Measurements from ENCODE around the gene SAMD4B. TPM values are rescaled to one million over a fixed set of nuclear protein-coding genes. Genes with fewer than 3 reads are reported as not detected.

Gene SAMD4B
- total RNA-seq, 8 experiments from 2014 or later = 24.1 to 124 (median 64.9) TPM

DNA sequence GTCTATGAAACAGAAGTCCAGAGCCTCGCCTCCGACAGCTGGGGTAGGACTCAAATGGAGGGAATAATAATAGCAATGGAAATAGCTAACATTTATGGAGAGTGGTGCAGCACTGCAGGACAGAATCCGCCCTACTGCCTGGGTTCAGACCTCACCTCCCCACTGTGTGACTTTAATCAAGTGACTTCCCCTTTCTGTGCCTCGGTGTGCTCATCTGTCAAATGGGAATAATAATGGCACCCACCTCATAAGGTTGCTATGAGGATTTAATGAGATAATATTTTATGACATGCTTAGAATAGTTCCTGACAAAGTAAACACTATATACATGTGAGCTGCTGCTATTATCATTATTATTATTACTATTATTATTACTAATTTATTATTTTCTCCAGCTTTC, 24.7 kb upstream of the SAMD4B start:
- no peak for ATAC-seq (replicated peaks in 6 of 8)
- Histone ChIP-seq H3K4me1 (replicated peaks in 1 of 2) (peaks cover 10 to 14% of the 10 kb centered on the region in 2 donors), H3K27ac (no peak overlapping the region), H3K4me3 (no peak overlapping the region)
- in situ Hi-C loops (cut with MboI; ENCODE audit: low pct_unique_long_range_greater_than_20kb in 2 of 9, low sequenced_read_pairs in 9 of 9, unreplicated experiment in 9 of 9) = loop anchor here in 1 of 9 experiments (25.0 kb wide), 1 partner anchor 205 kb away; no protein-coding TSS in a partner anchor
- 59 to 100% (median 80%) methylated on average over 1 to 4 of the region's 4 CpGs; no CpG with 5 or more reads in 6 of the 10 experiments for WGBS, 10 experiments

DNA sequence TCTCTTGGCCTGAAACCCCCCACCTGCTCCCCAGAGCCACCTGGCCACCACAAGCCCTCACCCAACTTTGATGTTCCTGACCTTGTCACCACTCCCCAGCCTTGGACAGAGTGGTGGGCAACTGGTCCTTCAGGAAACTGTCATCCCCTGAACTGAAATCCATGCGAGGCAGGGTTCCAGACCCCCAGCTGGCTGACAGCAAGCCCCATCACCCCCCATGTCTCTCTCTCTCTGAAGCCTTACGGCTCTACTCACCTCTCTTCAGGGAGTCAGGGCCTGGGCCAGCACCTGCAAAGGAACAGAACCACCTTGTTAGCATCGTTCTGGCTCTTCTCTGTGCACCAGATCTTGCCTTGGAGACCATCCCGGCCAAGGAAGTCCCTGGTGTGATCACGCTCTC, 24.1 kb upstream of the SAMD4B start:
- Histone ChIP-seq H3K27ac (no peak overlapping the region), H3K4me1 (replicated peaks in 1 of 2) (peaks cover 10 to 14% of the 10 kb centered on the region in 2 donors), H3K4me3 (no peak overlapping the region)
- WGBS, 10 experiments = 63 to 100% (median 88%) methylated on average over 1 to 3 of the region's 5 CpGs; no CpG with 5 or more reads in 7 of the 10 experiments
- ATAC-seq (replicated peaks in 6 of 8) = no peak
- in situ Hi-C loops (cut with MboI; ENCODE audit: low pct_unique_long_range_greater_than_20kb in 2 of 9, low sequenced_read_pairs in 9 of 9, unreplicated experiment in 9 of 9) = loop anchor here in 1 of 9 experiments (25.0 kb wide), 1 partner anchor 206 kb away; no protein-coding TSS in a partner anchor

DNA sequence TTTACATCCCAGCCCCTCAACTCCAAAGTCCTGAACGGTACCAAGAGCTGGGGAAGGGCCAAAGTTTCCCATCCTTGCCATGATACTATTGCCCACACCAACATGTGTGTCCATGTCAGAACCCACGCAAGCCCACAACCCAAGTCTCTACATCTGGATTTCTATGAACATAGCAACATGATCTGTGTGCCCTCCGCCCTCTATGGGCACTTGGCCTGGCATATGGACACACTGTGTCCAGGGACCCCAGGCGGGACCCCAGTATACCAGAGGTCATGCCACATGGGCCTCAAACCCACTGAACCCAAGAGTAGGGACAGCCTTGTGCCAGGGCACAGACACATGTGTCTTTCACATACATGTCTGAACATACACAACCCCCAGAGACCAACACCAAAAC, 23.5 kb upstream of the SAMD4B start:
- peaks cover 10 to 14% of the 10 kb centered on the region in 2 donors for H3K4me1 ChIP-seq (replicated peaks in 1 of 2)
- 67 to 100% (median 89%) methylated on average over 1 to 3 of the region's 4 CpGs; no CpG with 5 or more reads in 5 of the 10 experiments for WGBS, 10 experiments
- H3K4me3 ChIP-seq = no peak overlapping the region
- no peak for ATAC-seq (replicated peaks in 6 of 8)
- H3K27ac ChIP-seq = no peak overlapping the region
- in situ Hi-C loops (cut with MboI; ENCODE audit: low pct_unique_long_range_greater_than_20kb in 2 of 9, low sequenced_read_pairs in 9 of 9, unreplicated experiment in 9 of 9) = loop anchor here in 1 of 9 experiments (25.0 kb wide), 1 partner anchor 206 kb away; no protein-coding TSS in a partner anchor

DNA sequence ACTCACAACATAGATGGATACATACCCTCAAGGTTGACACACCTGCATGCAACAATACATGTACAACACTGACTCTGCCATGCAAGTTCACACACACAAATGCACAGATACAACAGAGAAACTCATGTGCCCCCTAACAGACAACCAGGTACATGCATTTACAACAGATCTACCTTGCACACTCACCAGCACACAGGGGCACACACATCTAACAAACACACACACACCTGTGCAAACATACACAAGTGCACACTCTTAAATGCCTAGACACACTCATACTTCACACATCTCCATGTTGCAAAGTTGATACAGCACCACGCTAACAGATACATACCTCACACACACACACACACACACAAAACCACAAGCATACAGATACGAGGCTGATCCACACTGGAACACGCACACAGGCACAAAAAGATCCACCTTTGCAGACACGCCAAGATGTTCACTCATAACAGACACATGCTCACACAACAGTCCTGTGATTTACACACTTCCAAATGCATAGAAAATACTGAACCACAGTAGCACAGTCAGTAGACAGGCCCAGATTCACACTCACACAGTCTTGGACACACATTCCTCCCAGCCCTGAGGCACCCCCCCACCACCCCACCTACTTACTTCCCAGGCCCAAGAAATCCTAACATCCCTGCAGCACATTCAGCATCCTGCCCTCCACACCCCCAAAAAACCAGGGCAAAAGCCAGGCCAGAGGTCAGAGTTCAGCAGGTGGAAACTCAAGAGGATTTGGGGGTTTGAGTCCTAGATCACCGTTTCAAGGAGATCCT, 22.9 kb upstream of the SAMD4B start:
- peaks cover 10 to 14% of the 10 kb centered on the region in 2 donors for H3K4me1 ChIP-seq (replicated peaks in 1 of 2)
- ATAC-seq (replicated peaks in 6 of 8) = no peak
- 0 to 100% (median 60%) methylated on average over 1 to 2 of the region's 5 CpGs; no CpG with 5 or more reads in 7 of the 10 experiments for WGBS, 10 experiments
- in situ Hi-C loops (cut with MboI; ENCODE audit: low pct_unique_long_range_greater_than_20kb in 2 of 9, low sequenced_read_pairs in 9 of 9, unreplicated experiment in 9 of 9) = loop anchor here in 1 of 9 experiments (25.0 kb wide), 1 partner anchor 207 kb away; no protein-coding TSS in a partner anchor
- no peak overlapping the region for H3K27ac ChIP-seq
- H3K4me3 ChIP-seq = peak overlapping the region; percentile 51 to 87 (median 76)

DNA sequence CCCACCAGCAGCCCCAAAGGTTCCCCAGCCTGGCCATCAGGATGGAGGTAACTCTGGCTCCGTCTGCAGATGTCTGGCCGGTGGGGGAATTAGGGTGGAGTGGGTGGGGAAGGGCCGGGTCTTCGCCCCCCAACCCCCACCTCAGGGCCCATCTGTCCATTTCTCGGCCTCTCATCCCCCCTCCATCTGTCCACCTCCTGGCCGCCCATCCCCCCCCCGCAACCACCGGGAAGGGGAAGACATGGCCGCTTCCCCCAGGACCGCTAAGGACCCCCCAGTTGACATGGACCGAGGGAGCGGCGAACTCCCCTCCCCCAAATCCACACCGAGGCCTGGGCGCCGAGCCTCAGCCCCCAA, 22.4 kb upstream of the SAMD4B start:
- H3K4me3 ChIP-seq = peak overlapping the region; percentile 51 to 87 (median 76)
- in situ Hi-C loops (cut with MboI; ENCODE audit: low pct_unique_long_range_greater_than_20kb in 2 of 9, low sequenced_read_pairs in 9 of 9, unreplicated experiment in 9 of 9) = loop anchor here in 6 of 9 experiments (10.0 to 25.0 kb wide), 4 partner anchors 105 to 208 kb away; partner anchors contain the start of gene PAK4 (in 2 of the 6)
- peak overlapping the region in 1 of 2 donors; percentile 78 for H3K27ac ChIP-seq
- ATAC-seq (replicated peaks in 6 of 8) = peak in 1 of 8 experiments; percentile 10
- WGBS, 10 experiments = no CpG with 5 or more reads among the region's 16 CpGs
- H3K4me1 ChIP-seq (replicated peaks in 1 of 2) = peaks cover 10 to 14% of the 10 kb centered on the region in 2 donors

DNA sequence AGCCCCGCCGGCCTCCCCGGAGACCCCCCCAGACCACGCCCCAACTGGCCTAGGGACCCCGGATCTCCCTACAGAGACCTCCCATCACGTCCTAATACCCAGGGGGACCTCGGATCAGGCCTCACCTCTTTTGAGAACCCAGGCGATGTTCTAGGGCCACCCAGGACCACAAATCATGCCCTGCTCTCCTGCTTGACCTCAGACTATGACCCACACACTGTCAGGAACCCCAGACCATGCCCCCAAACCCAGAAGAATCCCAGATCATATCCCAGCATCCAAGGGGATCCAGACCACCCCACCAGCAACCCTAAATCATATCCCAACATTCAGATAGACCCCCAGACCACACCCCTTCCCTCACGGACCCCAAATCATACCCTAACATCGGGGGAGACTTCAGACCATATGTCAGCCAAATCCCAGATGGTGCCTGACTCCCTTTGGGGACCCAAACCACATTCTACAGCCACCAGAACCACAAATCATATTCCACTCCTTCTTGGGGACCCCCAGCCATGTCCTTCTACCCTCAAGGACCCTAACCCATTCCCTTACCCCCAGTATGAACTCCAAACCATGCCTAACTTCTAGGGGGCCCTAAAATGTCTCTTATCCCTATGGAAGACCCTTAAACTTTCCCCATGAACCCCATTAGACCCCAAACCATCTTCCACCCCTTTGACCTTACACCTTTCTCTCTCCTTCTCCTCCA, 20.9 kb upstream of the SAMD4B start:
- H3K27ac ChIP-seq = peak overlapping the region in 1 of 2 donors; percentile 13
- 0 to 80% (median 67%) methylated on average over 1 to 2 of the region's 10 CpGs; no CpG with 5 or more reads in 6 of the 10 experiments for WGBS, 10 experiments
- H3K4me3 ChIP-seq = peak overlapping the region; percentile 51 to 87 (median 76)
- H3K4me1 ChIP-seq (replicated peaks in 1 of 2) = peaks cover 10 to 14% of the 10 kb centered on the region in 2 donors
- in situ Hi-C loops (cut with MboI; ENCODE audit: low pct_unique_long_range_greater_than_20kb in 2 of 9, low sequenced_read_pairs in 9 of 9, unreplicated experiment in 9 of 9) = loop anchor here in 6 of 9 experiments (10.0 to 25.0 kb wide), 4 partner anchors 106 to 209 kb away; partner anchors contain the start of gene PAK4 (in 2 of the 6)
- ATAC-seq (replicated peaks in 6 of 8) = no peak

DNA sequence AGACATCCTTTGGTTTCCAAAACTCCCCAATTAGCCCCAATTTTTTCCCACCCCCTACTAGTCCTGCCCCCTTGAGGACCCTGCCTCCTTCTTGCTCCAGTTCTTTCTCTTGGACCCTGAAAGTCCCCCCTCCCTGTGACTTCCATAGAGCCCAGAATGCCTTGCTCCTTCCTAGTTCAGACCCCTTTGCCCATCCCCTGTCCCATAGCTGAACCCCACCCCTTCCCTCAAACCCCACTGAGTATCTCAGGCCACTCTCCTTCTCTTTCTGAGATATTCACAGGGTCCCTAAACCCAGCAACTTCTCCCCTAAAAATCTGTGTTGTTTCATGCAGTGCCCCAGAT, 20.4 kb upstream of the SAMD4B start:
- Histone ChIP-seq H3K27ac (no peak overlapping the region), H3K4me1 (replicated peaks in 1 of 2) (peaks cover 10 to 15% of the 10 kb centered on the region in 2 donors), H3K4me3 (no peak overlapping the region)
- in situ Hi-C loops (cut with MboI; ENCODE audit: low pct_unique_long_range_greater_than_20kb in 2 of 9, low sequenced_read_pairs in 9 of 9, unreplicated experiment in 9 of 9) = loop anchor here in 6 of 9 experiments (10.0 to 25.0 kb wide), 4 partner anchors 107 to 210 kb away; partner anchors contain the start of gene PAK4 (in 2 of the 6)
- no peak for ATAC-seq (replicated peaks in 6 of 8)

DNA sequence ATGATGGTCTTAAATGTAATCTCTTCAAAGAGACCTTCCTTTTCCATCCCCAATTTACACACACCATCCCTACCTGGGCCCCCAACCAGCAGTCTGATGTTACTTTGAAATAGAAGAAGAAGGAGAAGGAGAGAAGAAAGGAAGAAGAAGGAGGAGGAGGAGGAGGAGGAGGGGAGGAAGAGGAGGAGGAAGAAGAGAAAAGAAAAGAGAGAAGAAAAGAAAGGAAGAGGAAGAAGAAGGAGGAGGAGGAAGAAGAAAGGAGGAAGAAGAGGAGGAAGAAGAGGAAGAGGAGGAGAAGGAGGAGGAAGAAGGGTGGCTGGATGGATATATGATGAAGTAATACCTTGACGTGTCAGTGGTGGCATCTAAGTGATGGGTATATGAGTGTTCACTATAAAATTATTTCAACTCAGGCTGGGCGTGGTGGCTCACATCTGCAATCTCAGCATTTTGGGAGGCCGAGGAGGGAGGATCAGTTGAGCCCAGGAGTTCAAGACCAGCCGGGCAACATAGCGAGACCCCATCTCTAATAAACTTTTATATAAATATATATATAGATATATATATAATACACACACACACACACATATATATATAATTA, 17.9 kb upstream of the SAMD4B start:
- in situ Hi-C loops (cut with MboI; ENCODE audit: low pct_unique_long_range_greater_than_20kb in 2 of 9, low sequenced_read_pairs in 9 of 9, unreplicated experiment in 9 of 9) = loop anchor here in 6 of 9 experiments (10.0 to 25.0 kb wide), 4 partner anchors 110 to 212 kb away; partner anchors contain the start of gene PAK4 (in 2 of the 6)
- H3K4me1 ChIP-seq (replicated peaks in 1 of 2) = peaks cover 12 to 16% of the 10 kb centered on the region in 2 donors
- no peak overlapping the region for H3K27ac ChIP-seq
- 0 to 80% (median 56%) methylated on average over 1 to 5 of the region's 5 CpGs; no CpG with 5 or more reads in 3 of the 10 experiments for WGBS, 10 experiments
- no peak overlapping the region for H3K4me3 ChIP-seq
- no peak for ATAC-seq (replicated peaks in 6 of 8)

DNA sequence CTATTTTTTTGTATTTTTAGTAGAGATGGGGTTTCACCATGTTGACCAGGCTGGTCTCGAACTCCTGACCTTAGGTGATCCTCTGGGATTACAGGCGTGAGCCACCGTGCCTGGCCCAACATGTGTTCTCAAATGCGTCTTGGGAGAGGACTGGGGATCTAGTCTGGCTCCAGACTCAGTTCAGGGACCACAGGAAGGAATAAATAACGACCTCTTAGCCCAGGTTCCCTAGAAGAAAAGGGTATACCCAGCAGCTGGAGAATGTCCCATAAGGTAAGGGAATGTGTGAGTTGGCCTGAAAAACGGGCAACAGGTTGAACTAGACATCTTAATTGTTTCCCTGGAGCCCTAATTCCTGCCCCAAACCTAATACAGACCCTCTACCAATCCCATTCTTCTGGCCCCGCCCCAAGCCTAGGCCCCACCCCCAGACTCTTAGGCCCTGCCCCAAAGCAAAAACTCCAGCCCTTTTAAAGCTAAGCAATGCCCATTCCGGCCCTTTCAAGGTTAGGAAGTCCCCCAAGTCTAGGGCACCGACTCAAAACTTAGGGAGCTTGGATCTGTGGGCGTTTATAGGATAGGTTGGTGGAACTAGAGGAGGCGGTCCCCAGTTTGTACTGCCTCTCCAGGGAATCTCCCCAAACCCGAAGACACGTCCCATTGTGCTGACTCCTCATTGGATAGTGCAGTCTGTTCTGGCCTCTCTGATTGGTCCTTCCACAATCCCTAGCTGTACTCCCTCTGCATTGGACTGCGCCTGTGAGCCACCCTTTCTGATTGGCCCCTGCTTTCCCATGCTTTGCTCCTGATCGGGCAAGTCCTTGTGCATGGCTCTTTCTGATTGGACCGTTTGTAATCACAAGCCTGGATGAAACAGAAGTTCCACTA, 16.2 kb upstream of the SAMD4B start:
- WGBS, 10 experiments = 20 to 83% (median 58%) methylated on average over 1 to 7 of the region's 16 CpGs; no CpG with 5 or more reads in 3 of the 10 experiments
- in situ Hi-C loops (cut with MboI; ENCODE audit: low pct_unique_long_range_greater_than_20kb in 2 of 9, low sequenced_read_pairs in 9 of 9, unreplicated experiment in 9 of 9) = loop anchor here in 7 of 9 experiments (10.0 to 25.0 kb wide), 5 partner anchors 111 to 364 kb away; partner anchors contain the start of gene PAK4 (in 2 of the 7)

DNA sequence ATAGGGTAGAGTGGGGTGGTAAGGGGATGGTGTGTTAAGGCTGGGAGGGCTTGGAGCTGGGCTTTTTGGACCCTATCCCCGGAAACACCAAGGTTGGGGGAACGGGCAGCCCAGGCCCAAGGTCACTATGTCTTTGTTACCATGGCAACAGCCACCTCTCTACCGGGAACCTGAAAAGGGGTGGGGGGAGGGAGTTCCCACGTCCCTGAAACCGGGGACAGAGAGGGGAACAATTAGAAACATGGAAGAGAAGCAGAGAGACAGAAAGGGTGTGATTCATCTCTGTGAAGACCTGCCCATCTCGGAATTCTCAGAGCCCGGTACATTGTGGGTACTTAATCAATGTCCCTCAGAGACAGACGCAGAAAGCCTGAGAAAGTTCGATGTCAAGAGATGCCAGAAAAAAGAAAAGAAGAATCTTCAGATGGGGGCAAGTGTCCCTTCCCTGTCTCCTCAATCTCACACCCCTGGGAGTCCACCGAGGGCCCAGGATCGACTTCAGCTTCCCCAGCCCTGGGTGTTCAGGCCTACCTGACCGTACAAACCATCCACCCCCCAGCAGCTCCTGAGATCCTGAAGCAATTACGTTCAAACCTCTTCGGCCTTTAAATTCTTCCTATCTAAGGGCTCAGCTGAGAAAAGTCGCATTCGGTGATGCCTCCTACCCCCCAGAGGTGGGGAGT, 14.7 kb upstream of the SAMD4B start:
- in situ Hi-C loops (cut with MboI; ENCODE audit: low pct_unique_long_range_greater_than_20kb in 2 of 9, low sequenced_read_pairs in 9 of 9, unreplicated experiment in 9 of 9) = loop anchor here in 7 of 9 experiments (10.0 to 25.0 kb wide), 5 partner anchors 113 to 365 kb away; partner anchors contain the start of gene PAK4 (in 2 of the 7)
- Histone ChIP-seq H3K4me1 (replicated peaks in 1 of 2) (peaks cover 11 to 13% of the 10 kb centered on the region in 2 donors), H3K4me3 (no peak overlapping the region), H3K27ac (no peak overlapping the region)
- peak in 5 of 8 experiments; percentile 37 to 50 (median 47) for ATAC-seq (replicated peaks in 6 of 8)
- 20 to 62% (median 33%) methylated on average over 1 to 6 of the region's 16 CpGs; no CpG with 5 or more reads in 3 of the 10 experiments for WGBS, 10 experiments

More for the DNA sequence above, 16.2 kb upstream of the SAMD4B start:
- Histone ChIP-seq H3K4me1 (replicated peaks in 1 of 2) (peaks cover 11 to 13% of the 10 kb centered on the region in 2 donors), H3K27ac (no peak overlapping the region), H3K4me3 (no peak overlapping the region)
- peak in 6 of 8 experiments; percentile 36 to 82 (median 48) for ATAC-seq (replicated peaks in 6 of 8)
